Hepatocyte (in vitro differentiated cells): ENCODE measurements around the gene ABCA9.

Experiments used
- CTCF ChIP-seq: fragments of 200-600 bp; sonication (generic); IDR thresholded peaks from 2 replicates; pipeline ENCODE4 v1.5.1; 2016; ENCODE audit warnings: antibody characterized with exemption, mild to moderate bottlenecking; ENCODE audit not compliant: poor library complexity
- EZH2 ChIP-seq: fragments of 200-600 bp; sonication (generic); IDR thresholded peaks from 2 replicates; pipeline ENCODE4 v1.6.1; 2016; ENCODE audit warnings: antibody characterized with exemption, mild to moderate bottlenecking, borderline replicate concordance
- EZH2phosphoT487 ChIP-seq: fragments of 200-600 bp; sonication (generic); IDR thresholded peaks from one replicate; pipeline ENCODE4 v1.6.1; 2018; ENCODE audit warnings: antibody characterized with exemption, mild to moderate bottlenecking, low read depth, moderate library complexity; ENCODE audit not compliant: unreplicated experiment, severe bottlenecking

- TF ChIP-seq CTCF (no peak), EZH2 (no peak), EZH2phosphoT487 (no peak)
Observed at GRCh38 chr17:69078864-69079263, 18.1 kb upstream of the ABCA9 start.
